Gastrocnemius medialis (tissue), 4 donors: Measurements from ENCODE around the gene SLC35C1.

Experiments used
- CTCF ChIP-seq, 5 experiments: fragments of 450-650 bp in 3 of 5; fragments of 200-600 bp in 2 of 5; sonication (generic) in 2 of 5; IDR thresholded peaks in 4 of 5; conservative IDR thresholded peaks in 1 of 5; 1 replicate in 4 of 5; 2 replicates in 1 of 5; pipeline ENCODE4 v1.5.1; 2016 to 2019; ENCODE audit warnings: antibody characterized with exemption in 5 of 5, mild to moderate bottlenecking in 3 of 5, moderate library complexity in 3 of 5
- POLR2A ChIP-seq, 2 donors: fragments of 450-650 bp; IDR thresholded peaks; one replicate each; pipeline ENCODE4 v1.6.1; 2017; ENCODE audit warnings: antibody characterized with exemption in 2 of 2, mild to moderate bottlenecking in 2 of 2, moderate library complexity in 2 of 2

- TF ChIP-seq CTCF (IDR thresholded peaks at IDR 0.05 in 4 of 5, conservative IDR thresholded peaks at IDR 0.05 in 1 of 5) (no peak), POLR2A (IDR thresholded peaks at IDR 0.05) (no peak)
Measured at GRCh38 chr11:45832811-45833441, 28.0 kb downstream of the SLC35C1 start.
